ENCODE measurements around the gene TFAP2A. TPM values are rescaled to one million over a fixed set of nuclear protein-coding genes. Genes with fewer than 3 reads are reported as not detected.
A peak's percentile ranks its signal among the peaks of the same experiment; 100 is the strongest.

Gene TFAP2A
- polyA plus RNA-seq, 1 donor from 2014 or later = 0.78 TPM

DNA sequence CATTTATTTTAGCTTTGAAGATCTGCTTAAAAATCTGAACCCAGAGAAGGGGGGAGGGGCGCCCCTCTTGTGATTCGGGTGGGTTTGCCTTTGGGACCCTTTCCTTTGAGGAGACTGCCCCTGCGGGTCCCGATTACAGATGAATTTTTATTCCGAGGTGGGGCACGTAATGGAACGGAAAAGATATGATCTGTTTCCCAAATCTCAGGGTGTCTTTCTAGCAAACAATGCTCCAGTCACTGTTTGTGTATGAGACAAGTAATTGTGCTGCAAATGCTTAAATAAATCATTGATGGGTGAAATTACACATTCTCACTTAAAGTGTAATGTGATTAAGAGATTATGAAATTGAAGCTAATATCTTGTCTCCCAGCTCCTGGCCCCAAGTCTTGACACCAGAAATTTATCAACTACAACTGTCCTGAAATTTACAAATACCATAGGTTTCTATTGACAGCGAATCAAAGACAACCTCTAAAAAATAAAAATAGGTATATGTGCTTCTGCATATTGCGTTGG is 30.7 kb downstream of the TFAP2A start:
- Histone ChIP-seq H3K27me3 (ENCODE audit: insufficient read depth, low read depth, low read length) (peaks cover 89% of the 10 kb centered on the region), H2AFZ (ENCODE audit: low read depth, low read length) (no peak overlapping the region), H3K27ac (ENCODE audit: low read length) (no peak overlapping the region), H3F3A (ENCODE audit: insufficient read depth, low read length, poor library complexity, severe bottlenecking) (no peaks in the 10 kb centered on the region), H3K9me3 (ENCODE audit: low read length) (no peaks in the 10 kb centered on the region), H3K9ac (ENCODE audit: low read length) (no peak overlapping the region), H3K9me2 (ENCODE audit: insufficient read depth, low read length) (no peaks in the 10 kb centered on the region), H4K20me1 (ENCODE audit: insufficient read depth) (no peaks in the 10 kb centered on the region), H3K4me2 (ENCODE audit: low read length) (no peak overlapping the region), H3K36me3 (ENCODE audit: insufficient read depth, low read length) (no peaks in the 10 kb centered on the region), H3K4me3 (ENCODE audit: low read length) (no peak overlapping the region), H3K79me2 (replicated peaks; ENCODE audit: insufficient read depth, low read length) (no peaks in the 10 kb centered on the region)
- TF ChIP-seq EZH2 (IDR thresholded peaks at IDR 0.05; ENCODE audit: borderline replicate concordance, insufficient read depth, low read length, poor library complexity, severe bottlenecking) = no peak
- peak; percentile 2 for TF ChIP-seq POLR2AphosphoS5 (IDR thresholded peaks at IDR 0.05)
- no peak for TF ChIP-seq EP300 (conservative IDR thresholded peaks at IDR 0.05; ENCODE audit: poor library complexity, severe bottlenecking)

- no peak overlapping the region for H3K27ac ChIP-seq (ENCODE audit: low read length)
- no peaks in the 10 kb centered on the region for H3K79me2 ChIP-seq (replicated peaks; ENCODE audit: insufficient read depth, low read length)
- peaks cover 82% of the 10 kb centered on the region for H3K27me3 ChIP-seq (ENCODE audit: insufficient read depth, low read depth, low read length)
- no peak overlapping the region for H3K4me2 ChIP-seq (ENCODE audit: low read length)
- H4K20me1 ChIP-seq (ENCODE audit: insufficient read depth) = no peaks in the 10 kb centered on the region
- H2AFZ ChIP-seq (ENCODE audit: low read depth, low read length) = no peak overlapping the region
- no peak overlapping the region for H3K4me3 ChIP-seq (ENCODE audit: low read length)
- no peaks in the 10 kb centered on the region for H3F3A ChIP-seq (ENCODE audit: insufficient read depth, low read length, poor library complexity, severe bottlenecking)
- no peaks in the 10 kb centered on the region for H3K9me2 ChIP-seq (ENCODE audit: insufficient read depth, low read length)
- no peaks in the 10 kb centered on the region for H3K36me3 ChIP-seq (ENCODE audit: insufficient read depth, low read length)
- no peak overlapping the region for H3K9ac ChIP-seq (ENCODE audit: low read length)
- no peaks in the 10 kb centered on the region for H3K9me3 ChIP-seq (ENCODE audit: low read length)
- no peak for TF ChIP-seq REST (IDR thresholded peaks at IDR 0.05; ENCODE audit: borderline replicate concordance)
- peak; percentile 22 for TF ChIP-seq POLR2AphosphoS5 (IDR thresholded peaks at IDR 0.05)
- TF ChIP-seq EZH2 (IDR thresholded peaks at IDR 0.05; ENCODE audit: borderline replicate concordance, insufficient read depth, low read length, poor library complexity, severe bottlenecking) = no peak
- no peak for TF ChIP-seq RAD21 (conservative IDR thresholded peaks at IDR 0.05)
- no peak for TF ChIP-seq MXI1 (conservative IDR thresholded peaks at IDR 0.05; ENCODE audit: poor library complexity, severe bottlenecking)
Measured at GRCh38 chr6:10383331-10384090, 31.4 kb downstream of the TFAP2A start.

GRCh38 chr6:10382728-10383330 is 32.0 kb downstream of the TFAP2A start:
- no peaks in the 10 kb centered on the region for H3K9me2 ChIP-seq (ENCODE audit: insufficient read depth, low read length)
- no peak overlapping the region for H2AFZ ChIP-seq (ENCODE audit: low read depth, low read length)
- no peak overlapping the region for H3K4me3 ChIP-seq (ENCODE audit: low read length)
- no peak overlapping the region for H3K27ac ChIP-seq (ENCODE audit: low read length)
- H3K4me2 ChIP-seq (ENCODE audit: low read length) = no peak overlapping the region
- TF ChIP-seq RAD21 (conservative IDR thresholded peaks at IDR 0.05) = no peak
- TF ChIP-seq CTCF (IDR thresholded peaks at IDR 0.05; ENCODE audit: poor library complexity, severe bottlenecking) = no peak
- TF ChIP-seq POLR2AphosphoS5 (IDR thresholded peaks at IDR 0.05) = no peak
- no peak for TF ChIP-seq TAF1 (IDR thresholded peaks at IDR 0.05; ENCODE audit: low read depth)
- TF ChIP-seq REST (IDR thresholded peaks at IDR 0.05; ENCODE audit: borderline replicate concordance) = no peak
- TF ChIP-seq EP300 (conservative IDR thresholded peaks at IDR 0.05; ENCODE audit: poor library complexity, severe bottlenecking) = no peak
- no peak for TF ChIP-seq MXI1 (conservative IDR thresholded peaks at IDR 0.05; ENCODE audit: poor library complexity, severe bottlenecking)
- TF ChIP-seq EZH2 (IDR thresholded peaks at IDR 0.05; ENCODE audit: borderline replicate concordance, insufficient read depth, low read length, poor library complexity, severe bottlenecking) = no peak
- no peak for TF ChIP-seq SMC3 (conservative IDR thresholded peaks at IDR 0.05; ENCODE audit: poor library complexity)
- no peaks in the 10 kb centered on the region for H3K36me3 ChIP-seq (ENCODE audit: insufficient read depth, low read length)
- no peaks in the 10 kb centered on the region for H3K9me3 ChIP-seq (ENCODE audit: low read length)
- peaks cover 76% of the 10 kb centered on the region for H3K27me3 ChIP-seq (ENCODE audit: insufficient read depth, low read depth, low read length)
- H3K79me2 ChIP-seq (replicated peaks; ENCODE audit: insufficient read depth, low read length) = no peaks in the 10 kb centered on the region
- H4K20me1 ChIP-seq (ENCODE audit: insufficient read depth) = no peaks in the 10 kb centered on the region
- H3K9ac ChIP-seq (ENCODE audit: low read length) = no peak overlapping the region
- H3F3A ChIP-seq (ENCODE audit: insufficient read depth, low read length, poor library complexity, severe bottlenecking) = no peaks in the 10 kb centered on the region

Measured in neural cell (in vitro differentiated cells).